EL (cell line): Measurements from ENCODE around the gene PLA2G2A.
"Not testable (repeated sequence)": the region's sequence is repeated elsewhere in the genome, so short reads cannot be mapped to it uniquely, and the experiment has no call there.

Source experiments
- DNase-seq: peaks from one replicate; pipeline ENCODE4 v3.0.0-alpha.2; 2016

Gene PLA2G2A, protein sequence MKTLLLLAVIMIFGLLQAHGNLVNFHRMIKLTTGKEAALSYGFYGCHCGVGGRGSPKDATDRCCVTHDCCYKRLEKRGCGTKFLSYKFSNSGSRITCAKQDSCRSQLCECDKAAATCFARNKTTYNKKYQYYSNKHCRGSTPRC

DNA sequence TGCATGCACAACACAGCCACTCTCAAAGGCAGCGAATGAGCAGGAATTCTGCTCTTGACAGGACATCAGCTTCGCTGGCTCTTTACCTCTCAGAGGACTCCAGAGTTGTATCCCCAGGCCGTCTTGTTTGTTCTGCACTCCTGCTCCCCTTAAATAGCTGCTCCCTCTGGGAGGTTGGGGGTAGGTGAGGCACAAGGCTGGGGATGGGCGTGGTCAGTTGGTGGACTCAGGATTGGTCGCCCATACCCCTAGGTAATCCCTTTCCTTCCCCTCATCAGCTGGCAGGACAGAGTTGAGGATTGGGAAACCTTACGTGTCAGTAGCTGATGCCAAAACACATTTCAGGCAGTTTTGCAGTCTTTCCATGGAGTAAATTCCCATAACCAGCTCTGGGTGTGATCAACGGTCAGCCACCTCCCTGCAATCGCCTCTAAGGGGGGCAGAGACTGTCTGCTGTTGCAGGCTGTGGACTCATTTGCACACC is at the start of gene PLA2G2A:
TSS of gene PLA2G2A (minus strand) at position 125 of the 484 bp plus-strand sequence. CDS start 845 bp downstream, outside the sequence.
- DNase-seq: no peak

DNA sequence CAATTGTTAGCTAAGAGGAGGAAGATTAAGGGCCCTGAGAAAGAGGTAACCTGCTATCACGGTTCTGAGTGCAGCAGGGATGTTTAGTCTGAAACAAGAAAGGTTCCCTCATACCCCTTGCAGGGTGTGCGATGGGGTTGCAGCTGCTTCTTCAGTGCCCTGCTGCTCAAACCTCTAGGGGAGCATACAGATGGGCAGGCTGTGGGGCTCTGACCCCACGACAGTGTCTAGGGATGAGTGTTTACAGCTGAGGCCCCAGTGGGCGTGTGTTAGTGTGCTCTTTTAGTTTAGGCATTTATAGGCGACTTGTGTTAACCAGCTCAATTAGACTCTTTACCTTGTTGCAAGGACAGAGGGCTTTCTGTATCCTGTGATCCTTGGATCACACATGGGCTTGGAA is 49.3 kb upstream of the PLA2G2A start:
- no peak for DNase-seq

DNA sequence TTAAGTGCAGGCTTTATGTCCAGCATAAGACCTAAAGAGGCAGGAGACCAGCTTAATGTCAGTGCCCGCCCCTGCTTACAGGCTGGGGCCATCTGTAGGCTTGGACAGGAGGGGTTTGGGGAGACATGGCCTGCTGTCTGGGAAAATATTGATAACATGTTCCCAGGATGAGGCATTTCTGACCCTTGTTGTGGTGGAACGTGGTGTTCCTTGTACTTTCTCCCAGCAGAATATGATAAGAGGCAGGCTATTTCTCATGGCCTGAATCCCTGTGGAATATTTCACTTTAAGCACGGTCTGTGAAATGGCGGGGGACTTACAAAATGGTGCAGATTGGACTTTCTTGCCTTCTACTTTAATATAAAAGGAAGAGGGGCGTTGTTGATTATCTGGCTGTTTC is 48.7 kb upstream of the PLA2G2A start:
- DNase-seq: no peak

DNA sequence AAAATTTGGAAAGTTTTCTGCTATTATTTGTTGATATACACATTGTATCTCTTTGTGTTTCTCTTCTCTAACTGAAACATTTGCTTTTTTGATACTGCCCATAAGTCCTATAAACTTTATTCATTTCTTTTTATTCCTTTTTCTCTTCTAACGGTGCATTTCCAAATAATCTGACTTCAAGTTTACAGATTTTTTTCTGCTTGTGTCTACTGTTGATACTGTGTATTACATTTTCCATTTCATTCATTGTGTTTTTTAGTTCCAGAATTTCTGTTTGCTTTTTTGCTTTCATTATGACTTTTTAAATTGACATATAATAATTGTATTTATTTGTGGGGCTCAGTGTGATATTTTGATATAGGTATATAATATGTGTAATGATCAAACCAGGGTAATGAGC is 38.3 kb upstream of the PLA2G2A start:
- DNase-seq: no peak

DNA sequence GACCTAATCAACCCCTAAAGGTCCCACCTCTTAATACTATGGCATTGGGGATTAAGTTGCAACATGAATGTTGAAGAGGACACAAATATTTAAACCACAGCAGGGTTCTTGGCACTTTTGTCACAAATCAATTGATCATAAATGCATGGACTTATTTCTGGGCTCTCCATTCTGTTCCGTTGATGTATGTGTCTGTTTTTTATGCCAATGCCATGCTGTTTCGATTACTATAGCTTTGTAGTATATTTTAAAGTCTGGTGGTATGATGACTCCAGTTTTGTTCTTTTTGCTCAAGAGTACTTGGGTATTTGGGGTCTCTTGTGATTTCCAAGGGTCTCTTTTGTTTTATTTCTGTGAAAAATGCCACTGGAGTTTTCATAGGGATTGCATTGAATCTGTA is 34.7 kb upstream of the PLA2G2A start:
- no peak for DNase-seq

DNA sequence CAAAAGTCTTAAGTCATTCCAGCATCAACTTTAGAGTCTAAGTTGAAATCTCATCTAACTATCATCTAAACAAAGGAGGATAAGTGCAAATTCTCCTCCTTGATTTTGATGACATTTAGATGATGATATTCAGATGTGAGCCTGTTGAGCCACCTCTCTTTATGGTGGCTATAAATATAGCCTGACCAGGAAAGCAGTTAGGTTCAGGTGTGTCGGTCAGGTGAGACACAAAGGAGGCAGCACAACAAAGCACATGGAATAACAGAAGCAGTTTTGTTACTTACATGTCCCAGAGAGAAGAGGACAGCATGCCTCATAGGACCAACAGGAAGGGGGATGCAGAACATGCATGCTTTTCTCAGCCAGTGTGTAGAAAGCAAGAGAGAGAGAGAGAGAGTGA is 30.6 kb upstream of the PLA2G2A start:
- no peak for DNase-seq

DNA sequence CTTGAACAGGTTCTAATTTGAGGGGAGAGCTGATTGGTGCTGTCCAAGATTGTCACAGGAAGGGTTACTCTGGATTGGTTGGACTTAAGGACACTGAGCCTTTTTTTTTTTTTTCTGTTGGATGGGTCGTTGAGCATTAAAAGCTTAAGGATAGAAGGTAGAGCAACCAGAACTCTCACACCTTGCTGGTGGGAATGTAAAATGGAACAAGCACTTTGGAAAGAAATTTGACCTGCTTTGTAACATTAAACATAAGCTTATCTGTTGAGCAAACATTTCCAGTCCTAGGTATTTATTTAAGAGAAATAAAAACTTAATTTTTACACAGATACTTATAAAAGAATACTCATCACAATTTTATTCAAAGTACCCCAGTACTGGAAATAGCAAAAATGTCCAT is 29.8 kb upstream of the PLA2G2A start:
- no peak for DNase-seq

DNA sequence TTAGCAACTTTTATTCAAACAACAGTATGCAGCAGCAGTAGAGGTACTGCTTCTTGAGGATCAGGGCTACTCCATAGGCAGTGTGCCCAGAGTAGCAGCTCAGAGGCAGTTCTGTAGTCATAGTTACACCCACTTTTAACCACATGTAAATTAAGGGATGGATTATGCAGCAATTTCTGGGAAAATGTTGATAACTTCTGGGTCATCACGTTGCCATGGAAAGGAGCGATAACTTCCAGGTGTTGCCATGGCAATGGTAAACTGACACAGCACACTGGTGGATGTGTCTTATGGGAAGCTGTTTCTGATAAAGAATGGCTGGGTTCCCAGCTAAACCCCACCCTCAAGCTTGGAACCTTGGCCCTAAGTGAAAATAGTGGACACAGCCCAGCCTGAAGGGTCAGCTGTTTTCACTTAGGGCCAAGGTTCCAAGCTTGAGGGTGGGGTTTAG is 29.0 kb upstream of the PLA2G2A start:
- DNase-seq: no peak

DNA sequence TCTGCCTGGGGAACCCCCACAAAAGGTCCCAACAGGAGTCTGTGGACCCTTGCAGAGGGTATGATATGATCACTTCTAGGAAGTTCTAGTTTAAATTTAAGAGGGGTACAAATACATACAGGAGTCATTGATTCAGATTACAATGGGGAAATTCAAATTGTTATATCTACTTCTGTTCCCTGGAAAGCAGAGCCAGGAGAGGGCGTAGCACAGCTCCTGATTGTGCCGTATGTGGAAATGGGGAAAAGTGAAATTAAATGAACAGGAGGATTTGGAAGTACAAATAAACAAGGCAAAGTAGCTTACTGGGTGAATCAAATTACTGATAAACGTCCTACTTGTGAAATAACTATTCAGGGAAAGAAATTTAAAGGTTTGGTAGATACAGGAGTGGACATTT is 19.4 kb upstream of the PLA2G2A start:
- not testable (repeated sequence) for DNase-seq

DNA sequence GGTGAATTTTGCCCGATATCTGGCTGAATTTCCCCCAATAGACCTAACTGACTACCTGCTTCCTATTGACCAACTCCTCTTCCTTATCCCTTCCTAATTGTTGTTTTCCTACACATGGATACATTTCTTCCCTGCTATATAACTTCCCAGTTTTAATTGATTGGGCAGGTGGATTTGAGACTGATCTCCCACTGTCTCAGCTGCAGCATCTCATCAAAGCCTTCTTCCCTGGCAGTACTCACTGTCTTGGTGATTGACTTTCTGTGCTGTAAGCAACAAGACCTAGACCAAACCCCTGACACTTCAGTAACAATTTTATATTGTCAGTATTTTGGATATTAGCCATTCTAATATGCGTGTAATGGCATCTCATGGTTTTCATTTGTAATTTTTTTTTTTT is 11.3 kb upstream of the PLA2G2A start:
- DNase-seq: no peak

DNA sequence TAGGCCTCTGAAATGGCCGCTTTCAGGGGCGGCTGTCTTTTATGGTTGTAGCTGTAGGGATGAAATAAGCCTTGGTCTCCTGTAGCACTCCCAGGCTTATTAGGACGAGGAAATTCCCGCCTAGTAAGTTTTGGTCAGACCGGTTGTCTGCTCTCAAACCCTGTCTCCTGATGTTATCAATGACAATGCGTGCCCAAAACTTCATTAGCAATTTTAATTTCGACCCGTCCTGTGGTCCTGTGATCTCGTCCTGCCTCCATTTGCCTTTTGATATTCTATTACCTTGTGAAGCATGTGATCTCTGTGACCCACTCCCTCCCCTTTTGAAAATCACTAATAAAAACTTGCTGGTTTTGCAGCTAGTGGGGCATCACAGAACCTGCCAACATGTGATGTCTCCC is 10.8 kb upstream of the PLA2G2A start:
- DNase-seq: not testable (repeated sequence)

DNA sequence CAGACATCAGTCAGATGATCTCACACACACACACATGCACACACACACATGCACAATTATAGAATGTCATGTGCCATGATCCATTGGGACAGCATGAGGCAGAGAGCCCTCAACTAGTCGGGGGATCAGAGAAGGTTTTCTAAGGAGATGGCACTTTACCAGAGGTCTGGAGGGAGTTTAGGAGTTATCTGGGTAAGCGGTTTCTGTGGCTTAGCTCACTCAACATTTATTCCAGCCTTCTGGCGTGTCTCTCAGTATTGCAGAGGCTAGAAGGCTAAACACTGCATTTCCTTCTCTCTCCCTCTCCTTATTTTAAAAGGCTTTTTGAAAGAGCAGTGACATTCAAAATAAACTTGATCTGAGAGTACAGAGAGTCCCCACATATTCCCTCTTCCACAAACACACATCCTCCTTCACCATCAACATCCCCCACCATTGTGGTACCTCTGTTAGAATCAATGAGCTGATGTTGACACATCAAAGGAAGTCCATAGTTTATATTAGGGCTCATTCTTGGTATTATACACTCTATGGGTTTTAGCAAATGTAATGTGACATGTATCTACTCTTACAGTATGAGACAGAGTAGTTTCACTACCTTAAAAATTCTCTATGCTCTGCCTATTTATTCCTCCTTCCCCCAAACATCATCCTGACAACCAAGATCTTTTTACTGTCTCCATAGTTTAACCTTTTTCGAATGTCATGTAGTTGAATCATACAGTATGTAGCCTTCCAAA is 9.0 kb upstream of the PLA2G2A start:
- no peak for DNase-seq

DNA sequence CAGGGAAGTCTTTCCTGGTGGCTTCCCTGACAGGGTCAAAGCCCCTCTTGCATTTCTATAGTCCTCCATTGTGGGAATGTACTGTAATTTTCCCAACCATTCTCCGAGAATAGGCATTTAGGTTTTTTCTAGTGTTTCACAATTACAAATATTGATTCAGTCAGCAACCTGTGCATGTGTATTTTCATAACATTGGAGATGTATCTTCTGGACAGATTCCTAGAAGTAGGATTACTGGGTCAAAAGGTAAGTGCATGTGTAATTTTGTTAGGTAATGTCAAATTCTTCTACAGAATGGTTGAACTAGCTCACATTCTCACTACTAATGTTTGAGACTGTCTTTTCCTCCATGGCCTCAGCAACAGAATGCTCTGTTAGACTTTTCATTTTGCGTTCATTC is 8.3 kb upstream of the PLA2G2A start:
- no peak for DNase-seq

DNA sequence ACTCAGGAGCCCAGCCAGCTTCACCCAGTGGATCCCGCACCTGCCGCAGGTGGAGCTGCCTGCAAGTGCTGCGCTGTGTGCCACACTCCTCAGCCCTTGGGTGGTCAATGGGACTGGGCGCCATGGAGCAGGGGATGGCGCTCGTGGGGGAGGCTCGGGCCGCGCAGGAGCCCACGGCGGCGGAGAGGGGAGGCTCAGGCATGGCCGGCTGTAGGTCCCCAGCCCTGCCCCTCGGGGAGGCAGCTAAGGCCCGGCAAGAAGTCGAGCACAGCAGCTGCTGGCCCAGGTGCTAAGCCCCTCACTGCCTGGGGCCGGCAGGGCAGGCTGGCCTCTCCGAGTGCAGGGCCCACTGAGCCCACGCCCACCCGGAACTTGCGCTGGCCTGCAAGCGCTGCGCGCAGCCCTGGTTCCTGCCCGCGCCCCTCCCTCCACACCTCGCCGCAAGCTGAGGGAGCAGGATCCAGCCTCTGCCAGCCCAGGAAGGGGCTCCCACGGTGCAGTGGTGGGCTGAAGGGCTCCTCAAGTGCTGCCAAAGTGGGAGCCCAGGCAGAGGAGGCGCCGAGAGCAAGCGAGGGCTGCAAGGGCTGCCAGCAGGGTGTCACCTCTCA is 5.1 kb upstream of the PLA2G2A start:
- not testable (repeated sequence) for DNase-seq

DNA sequence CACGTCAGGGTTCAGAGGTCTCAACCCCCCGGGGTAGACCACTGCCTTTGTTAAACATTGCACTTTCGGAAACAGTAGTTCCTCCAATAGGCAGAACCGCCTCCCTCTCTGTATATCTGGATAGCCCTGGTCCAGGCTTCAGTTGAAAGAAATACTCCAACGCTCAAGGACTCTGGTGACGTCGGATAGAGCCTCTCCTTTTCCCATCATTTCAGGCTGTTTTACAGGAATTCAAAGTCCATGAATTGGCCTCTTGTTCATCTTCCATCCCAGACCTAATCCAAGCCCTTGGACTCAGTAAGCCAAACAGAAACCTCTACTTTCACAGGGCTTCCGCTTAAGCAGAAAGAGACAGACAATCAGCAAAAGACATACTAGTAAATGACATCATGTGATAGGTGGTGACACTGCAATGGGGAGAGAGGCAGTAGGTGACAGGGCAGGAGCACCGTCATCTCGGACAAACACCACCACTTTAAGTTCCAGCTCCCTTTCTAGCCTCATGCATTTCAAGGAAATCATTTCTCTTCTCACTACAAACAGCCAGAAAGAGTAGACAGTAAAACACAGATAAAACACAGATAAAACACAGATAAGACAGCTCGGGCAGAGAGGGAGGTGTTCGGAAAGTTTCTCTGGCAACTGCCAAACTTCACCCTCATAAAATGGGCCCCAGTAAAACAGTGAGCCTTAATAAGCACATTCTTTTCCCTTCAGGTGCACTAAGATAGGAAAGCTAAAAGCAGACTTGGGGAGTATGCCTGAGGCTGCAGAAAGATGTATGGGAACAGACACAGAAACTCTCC is 2.3 kb upstream of the PLA2G2A start:
- DNase-seq: no peak

DNA sequence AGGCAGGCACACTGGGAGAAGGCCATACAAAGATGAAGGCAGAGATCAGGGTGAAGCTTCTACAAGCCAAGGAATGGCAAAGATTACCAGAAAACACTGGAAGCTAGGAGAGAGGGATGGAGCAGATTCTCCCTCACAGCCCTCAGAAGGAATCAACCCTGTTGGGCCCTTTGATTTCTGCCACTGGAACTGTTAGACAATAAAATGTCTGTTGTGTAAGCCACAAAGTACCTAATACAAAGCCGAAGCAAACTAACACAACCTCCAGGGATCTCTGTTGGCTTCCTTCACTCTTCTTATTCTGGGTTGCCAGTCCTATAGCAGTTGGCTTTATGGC is 1.7 kb upstream of the PLA2G2A start:
- DNase-seq: no peak

DNA sequence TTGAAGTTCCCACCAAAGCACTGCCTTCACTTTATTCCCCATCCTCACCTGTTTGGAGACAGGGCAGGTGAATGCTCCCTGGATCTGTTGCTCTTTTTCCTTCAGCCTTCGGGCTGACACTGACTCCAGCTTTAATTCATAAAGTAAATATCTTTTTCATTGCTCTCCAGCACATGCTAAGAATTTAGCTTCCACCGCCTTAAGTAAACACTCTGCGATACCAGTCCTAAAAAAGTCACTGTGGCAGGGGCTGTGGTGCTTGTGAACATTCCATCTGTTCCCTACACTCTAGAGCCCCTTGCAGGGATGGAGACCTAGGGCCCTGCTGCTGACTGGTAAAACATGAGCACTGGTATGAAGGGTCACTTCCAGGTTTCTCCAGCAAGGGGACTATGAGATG is 896 bp upstream of the PLA2G2A start:
- no peak for DNase-seq

DNA sequence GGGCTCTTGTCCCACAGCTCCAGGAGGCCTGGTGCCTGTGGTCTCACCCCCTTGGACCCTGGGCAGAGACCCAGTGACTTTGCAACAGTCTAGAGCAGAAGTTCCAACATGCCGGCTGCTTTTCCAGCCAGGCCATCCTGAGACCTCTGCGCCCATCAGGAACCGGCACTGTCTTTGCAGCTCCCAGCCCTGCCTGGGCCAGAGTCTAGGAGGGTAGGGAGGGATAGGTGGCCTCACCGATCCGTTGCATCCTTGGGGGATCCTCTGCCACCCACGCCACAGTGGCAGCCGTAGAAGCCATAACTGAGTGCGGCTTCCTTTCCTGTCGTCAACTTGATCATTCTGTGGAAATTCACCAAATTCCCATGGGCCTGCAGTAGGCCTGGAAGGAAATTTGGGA is 1.3 kb downstream of the PLA2G2A start:
- DNase-seq: no peak

DNA sequence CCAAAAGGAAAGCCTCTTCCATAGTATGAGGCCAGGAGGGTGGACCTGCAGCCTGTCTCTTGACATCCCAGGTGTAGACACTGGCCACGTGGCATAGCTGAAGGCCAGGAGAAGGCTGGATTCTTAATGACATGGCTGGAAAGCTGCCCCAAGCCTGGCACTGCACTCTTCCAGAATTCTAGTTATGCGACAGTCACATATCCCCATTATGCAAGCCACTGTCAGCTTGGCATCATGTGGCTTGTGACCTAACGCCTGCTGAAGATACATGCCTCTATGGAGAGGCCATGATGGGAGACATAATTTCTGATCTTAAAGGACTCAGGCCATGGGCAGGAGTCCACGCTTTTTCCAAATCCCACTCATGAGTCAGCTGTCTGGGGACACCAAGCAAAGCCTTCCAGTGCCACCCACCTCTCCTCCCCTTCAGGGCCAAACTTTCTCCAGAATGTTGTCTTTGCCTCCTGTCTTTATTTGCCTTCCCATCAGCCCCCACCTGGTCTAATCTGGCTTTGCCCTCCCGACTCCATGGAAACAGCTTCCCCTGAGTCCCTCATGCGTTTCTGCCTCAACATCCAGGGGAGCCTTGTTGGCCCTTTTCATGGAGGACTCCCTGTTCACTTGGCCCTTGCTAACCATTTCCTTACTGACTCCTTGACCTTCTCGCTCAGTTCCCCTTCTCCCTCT is 3.0 kb downstream of the PLA2G2A start:
- DNase-seq: no peak

DNA sequence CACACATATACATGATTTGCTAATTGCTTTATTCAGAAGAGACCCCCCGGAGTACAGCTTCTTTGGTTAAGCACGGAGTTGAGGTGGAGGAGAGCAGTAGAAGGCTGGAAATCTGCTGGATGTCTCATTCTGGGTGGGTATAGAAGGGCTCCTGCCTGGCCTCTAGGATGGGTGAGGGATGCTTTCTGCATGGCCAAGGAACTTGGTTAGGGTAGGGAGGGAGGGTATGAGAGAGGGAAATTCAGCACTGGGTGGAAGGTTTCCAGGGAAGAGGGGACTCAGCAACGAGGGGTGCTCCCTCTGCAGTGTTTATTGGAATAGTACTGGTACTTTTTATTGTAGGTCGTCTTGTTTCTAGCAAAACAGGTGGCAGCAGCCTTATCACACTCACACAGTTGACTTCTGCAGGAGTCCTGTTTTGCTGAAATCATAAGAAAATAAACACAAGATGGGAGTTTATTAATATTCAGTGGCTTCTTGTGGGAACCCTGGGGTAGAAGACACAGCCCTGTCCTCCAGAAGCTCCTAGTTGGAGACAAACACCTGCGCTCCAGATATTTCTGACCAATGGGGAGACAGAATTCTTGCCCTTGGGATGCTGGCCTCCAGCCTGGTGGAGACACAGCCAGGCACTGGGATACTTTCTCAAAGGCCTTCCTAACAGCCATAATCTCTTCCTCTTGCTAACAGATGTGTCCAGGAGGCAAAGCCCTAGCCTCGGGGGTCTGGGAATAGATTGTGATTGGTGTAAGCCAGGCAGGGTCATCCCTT is 3.8 kb downstream of the PLA2G2A start:
- DNase-seq: no peak

DNA sequence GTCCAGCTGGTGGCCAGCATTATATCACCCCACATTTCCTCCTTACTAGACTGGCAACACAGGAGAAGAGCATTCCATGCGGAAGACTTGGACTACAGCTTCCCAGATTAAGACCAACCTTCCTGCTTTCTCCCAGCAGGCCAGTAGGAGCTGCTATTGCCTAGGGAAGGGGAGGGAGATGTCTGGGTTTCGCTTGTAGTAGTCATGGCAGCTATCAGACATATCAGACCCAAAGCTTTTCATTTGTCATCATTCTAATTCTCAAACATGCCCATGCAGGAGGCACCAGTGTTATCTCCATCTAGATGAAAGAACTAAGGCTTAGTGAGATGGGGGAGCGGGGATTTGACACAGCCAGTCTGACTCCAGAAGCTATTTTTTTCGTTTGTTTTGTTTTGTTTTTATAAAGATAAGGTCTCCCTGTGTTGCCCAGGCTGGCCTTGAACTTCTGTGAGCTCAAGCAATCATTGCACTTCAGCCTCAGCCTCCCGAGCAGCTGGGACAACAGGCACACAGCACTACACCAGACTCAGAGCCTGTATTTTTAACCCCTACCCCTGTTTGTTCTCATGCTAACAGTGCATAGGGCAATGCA is 4.5 kb downstream of the PLA2G2A start:
- peak; percentile 61 for DNase-seq

DNA sequence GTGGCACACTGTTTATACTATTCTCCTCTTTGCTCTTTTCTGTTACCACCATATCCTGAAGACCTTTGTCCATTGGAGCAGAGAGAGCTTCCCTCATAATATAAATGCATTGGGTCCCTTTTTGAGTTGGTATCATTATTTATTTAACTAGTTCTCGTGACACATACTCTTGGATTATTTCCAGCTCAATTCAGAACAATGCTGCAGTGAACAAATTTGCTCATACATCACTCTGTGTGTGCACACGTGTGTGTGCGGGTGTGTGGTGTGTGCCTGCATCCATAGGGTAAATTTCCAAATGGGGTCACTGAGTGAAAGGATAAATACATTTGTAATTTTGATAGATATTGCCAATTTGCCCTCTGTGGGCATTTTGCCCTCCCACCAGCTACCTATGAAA is 5.8 kb downstream of the PLA2G2A start:
- no peak for DNase-seq
